AG04450 (cell line): ENCODE results near the gene GPAM. TPM values are rescaled to one million over a fixed set of nuclear protein-coding genes. Genes with fewer than 3 reads are reported as not detected.
"Not testable (repeated sequence)": the region's sequence is repeated elsewhere in the genome, so short reads cannot be mapped to it uniquely, and the experiment has no call there.

Source experiments
- CTCF ChIA-PET: fragments of 300-600, 350-600 bp; formaldehyde crosslinking; extraction: SDS; loops from one replicate; lab custom pipeline; 2022; ENCODE audit warnings: antibody characterized with exemption, inconsistent platforms; lab: Charles Lee
- POLR2A ChIA-PET: fragments of 350-600 bp; formaldehyde crosslinking; extraction: SDS; loops from one replicate; lab custom pipeline; 2021; ENCODE audit warnings: antibody characterized with exemption, inconsistent platforms; lab: Yijun Ruan, JAX
- DNase-seq: peaks from one replicate; pipeline ENCODE4 v3.0.0-alpha.2; 2011; ENCODE audit warnings: low read depth, low spot score
- H3K27ac ChIP-seq: one replicate; pipeline ENCODE4 v1.5.1; 2012; ENCODE audit warnings: low read depth, low read length, control low read depth
- H3K27me3 ChIP-seq: one replicate; pipeline ENCODE4 v1.6.0; 2012; ENCODE audit warnings: low read length; ENCODE audit not compliant: control insufficient read depth, insufficient read depth
- H3K4me3 ChIP-seq: 2 replicates; pipeline ENCODE4 v1.5.1; 2011; ENCODE audit warnings: mild to moderate bottlenecking, low read depth, low read length, control low read depth
- H3K9me3 ChIP-seq: 2 replicates; pipeline ENCODE4 v1.5.1; 2012; ENCODE audit warnings: low read length; ENCODE audit not compliant: control insufficient read depth, insufficient read depth
- CTCF ChIP-seq: IDR thresholded peaks from 2 replicates; pipeline ENCODE4 v1.5.1; 2011; ENCODE audit warnings: low read depth, low read length, control low read depth, inconsistent platforms
- polyA plus RNA-seq: library from polyadenylated mRNA; depleted of rRNA; stranded (reverse); fragments of >200 nt; gene quantifications from 2 replicates; pipeline ENCODE4 v1.2.3, GENCODE V29; 2011; rRNA removed

GPAM gene
- polyA plus RNA-seq, 1 experiment, result 10.6 TPM

- no peak for TF ChIP-seq CTCF
- ChIA-PET POLR2A (interaction anchor here (0.7 kb wide), 2 partner anchors 1364 to 1481 kb away, joined by 4 to 8 read pairs; no protein-coding TSS in a partner anchor), CTCF (interaction anchor here (0.6 to 3.0 kb wide), 4 partner anchors 14 to 50 kb away, joined by 4 to 28 read pairs (median 8); no protein-coding TSS in a partner anchor)
- Histone ChIP-seq H3K27ac (no peak overlapping the region), H3K4me3 (no peak overlapping the region), H3K27me3 (peaks cover 5% of the 10 kb centered on the region), H3K9me3 (no peaks in the 10 kb centered on the region)
- no peak for DNase-seq
These were observed 60.7 kb downstream of the GPAM start for GRCh38 chr10:112122827-112123226.

- no peak for TF ChIP-seq CTCF
- no peak overlapping the region for H3K27ac ChIP-seq
- H3K27me3 ChIP-seq, result peaks cover 8% of the 10 kb centered on the region
- ChIA-PET POLR2A (no interaction called here), CTCF (interaction anchor here (9.4 kb wide), 1 partner anchor 17 kb away, joined by 76 read pairs; no protein-coding TSS in a partner anchor)
- no peak for DNase-seq
- no peak overlapping the region for H3K4me3 ChIP-seq
- H3K9me3 ChIP-seq, result no peaks in the 10 kb centered on the region
These were observed 63.1 kb downstream of the GPAM start for GRCh38 chr10:112120491-112120890.

DNA sequence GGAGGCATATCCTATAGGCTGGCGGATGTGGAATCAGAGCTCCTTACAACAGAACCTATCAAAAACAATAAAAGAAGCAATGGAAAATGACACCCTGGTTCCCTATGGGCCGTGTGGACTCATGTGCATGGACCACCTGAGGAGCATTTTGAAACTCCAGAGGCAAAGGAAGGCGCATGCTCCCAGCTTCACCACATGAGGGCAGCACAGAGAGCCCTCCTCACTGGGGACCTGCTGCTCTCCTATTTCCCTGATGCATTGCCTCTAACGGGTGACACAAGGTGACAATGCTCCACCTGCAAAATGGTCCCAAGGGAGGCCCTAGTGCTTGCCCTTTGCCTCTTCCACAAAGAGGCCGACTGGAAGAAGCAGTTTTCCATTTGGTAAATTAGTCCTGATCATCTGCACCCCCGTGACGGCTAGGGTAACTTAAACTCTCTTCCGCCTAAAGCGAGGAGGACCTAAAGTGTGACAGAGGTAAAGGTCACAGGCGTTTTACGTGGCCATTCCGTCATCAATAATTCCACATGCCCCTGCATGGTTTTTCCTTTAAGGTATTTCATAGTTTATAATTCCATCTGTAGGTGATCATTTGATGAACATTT lies 67.7 kb downstream of the GPAM start:
- TF ChIP-seq CTCF, result peak; percentile 74
- H3K4me3 ChIP-seq, result no peak overlapping the region
- ChIA-PET POLR2A (no interaction called here), CTCF (interaction anchor here (0.6 to 9.4 kb wide), 9 partner anchors 12 to 983 kb away, joined by 3 to 76 read pairs (median 4); no protein-coding TSS in a partner anchor)
- DNase-seq, result no peak
- H3K27me3 ChIP-seq, result peaks cover 4% of the 10 kb centered on the region
- no peak overlapping the region for H3K27ac ChIP-seq
- H3K9me3 ChIP-seq, result no peaks in the 10 kb centered on the region

- H3K4me3 ChIP-seq, CTCF ChIA-PET, H3K27ac ChIP-seq, H3K27me3 ChIP-seq, H3K9me3 ChIP-seq, POLR2A ChIA-PET, DNase-seq: not testable (repeated sequence)
These were observed 73.8 kb downstream of the GPAM start for GRCh38 chr10:112109779-112110178.

Other genes with a start within 250 kb of the GPAM start
- not detected in 2 replicates for gene TECTB, start 99.6 kb upstream of the GPAM start, polyA plus RNA-seq
- 1.8 and 2.0 TPM in 2 replicates for gene ACSL5, start 190.4 kb upstream of the GPAM start, polyA plus RNA-seq